ENCODE results near the gene FREY1. TPM values are rescaled to one million over a fixed set of nuclear protein-coding genes. Genes with fewer than 3 reads are reported as not detected.

Gene FREY1
- total and polyA plus RNA-seq, 2 of the 8 experiments (the other 6 are each of a cell fraction or from before 2014, with no cell fraction given) = 0.32 to 1.1 TPM

GRCh38 chr11:45919806-45920530, 12.9 kb upstream of the FREY1 start (continued):
- TF ChIP-seq NRF1 (IDR thresholded peaks at IDR 0.05; ENCODE audit: low read depth, low read length) (no peak), BACH1 (IDR thresholded peaks at IDR 0.05; ENCODE audit: low read length) (no peak), TAF1 (IDR thresholded peaks at IDR 0.05; ENCODE audit: low read depth, low read length) (0 out of 2 replicates have a peak, but pooled peaks have one; percentile 21), RNF2 (IDR thresholded peaks at IDR 0.05; ENCODE audit: borderline replicate concordance, low read depth, low read length, missing control alignments, poor library complexity, severe bottlenecking) (no peak), RFX5 (IDR thresholded peaks at IDR 0.05; ENCODE audit: borderline replicate concordance, low read depth, low read length) (no peak), SAP30 (IDR thresholded peaks at IDR 0.05; ENCODE audit: insufficient read depth, insufficient replicate concordance, low read length) (no peak), KDM4A (IDR thresholded peaks at IDR 0.05; ENCODE audit: low read depth, low read length, severe bottlenecking) (no peak), ATF2 (IDR thresholded peaks at IDR 0.05; ENCODE audit: low read length) (no peak)
